Sigmoid colon (tissue), 7 donors: Measurements from ENCODE around the gene MOB3B. TPM values are rescaled to one million over a fixed set of nuclear protein-coding genes. Genes with fewer than 3 reads are reported as not detected.

Experiments
- DNase-seq: peaks from one replicate; pipeline ENCODE4 v3.0.0-alpha.2; 2019
- H3K27ac ChIP-seq, 4 donors: fragments of 200-600 bp; sonication (generic); one replicate each; pipeline ENCODE4 v1.5.1; 2016 to 2019; ENCODE audit warnings: mild to moderate bottlenecking in 1 of 4
- H3K27me3 ChIP-seq, 3 donors: fragments of 200-600 bp; sonication (generic); one replicate each; pipeline ENCODE4 v1.5.1; 2019; ENCODE audit warnings: mild to moderate bottlenecking in 1 of 3
- H3K36me3 ChIP-seq, 4 donors: fragments of 200-600 bp; sonication (generic); one replicate each; pipeline ENCODE4 v1.5.1; 2016 to 2019
- H3K4me1 ChIP-seq, 4 donors: fragments of 200-600 bp; sonication (generic); one replicate each; pipeline ENCODE4 v1.5.1; 2017 to 2019
- H3K4me3 ChIP-seq, 4 donors: fragments of 200-600 bp; sonication (generic); one replicate each; pipeline ENCODE4 v1.5.1; 2017 to 2019; ENCODE audit warnings: mild to moderate bottlenecking in 2 of 4, moderate library complexity in 1 of 4
- H3K9me3 ChIP-seq, 4 donors: fragments of 200-600 bp in 3 of 4; sonication (generic) in 3 of 4; one replicate each; pipeline versions ENCODE4 v1.5.1 to v1.6.1; 2013 to 2019
- CTCF ChIP-seq, 4 experiments: fragments of 450-650 bp in 3 of 4; fragments of 200-600 bp in 1 of 4; IDR thresholded peaks; one replicate each; pipeline ENCODE4 v1.5.1; 2016 to 2019; ENCODE audit warnings: antibody characterized with exemption in 4 of 4, mild to moderate bottlenecking in 3 of 4, moderate library complexity in 2 of 4
- EP300 ChIP-seq, 4 donors: sonication (generic); formaldehyde crosslinking; IDR thresholded peaks; one replicate each; pipeline ENCODE4 v1.6.1; 2017; ENCODE audit warnings: antibody characterized with exemption in 4 of 4
- POLR2A ChIP-seq, 2 donors: fragments of 450-650 bp; IDR thresholded peaks; one replicate each; pipeline ENCODE4 v1.6.1; 2016; ENCODE audit warnings: antibody characterized with exemption in 2 of 2, mild to moderate bottlenecking in 2 of 2, moderate library complexity in 2 of 2
- POLR2AphosphoS5 ChIP-seq, 4 donors: sonication (generic); formaldehyde crosslinking; IDR thresholded peaks; one replicate each; pipeline ENCODE4 v1.6.1; 2017; ENCODE audit warnings: antibody characterized with exemption in 4 of 4
- WGBS, 2 donors: extraction: QIAGEN DNeasy Blood & Tissue Kit; methylation state at CpG; one replicate each; pipeline ENCODE4 v1.1.7; 2013; 5-methylcytosine and 5-hydroxymethylcytosine counted together
- intact Hi-C: fragments of 100-400 bp; cut with DNase I; formaldehyde crosslinking; loops from one replicate; pipeline ENCODE4 v1.15.1; 2023
- polyA plus RNA-seq, 3 donors: library from polyadenylated mRNA; stranded (reverse); fragments of 200-250 nt; gene quantifications; one replicate each; pipeline ENCODE4 v1.2.3, GENCODE V29; 2013
- total RNA-seq, 4 donors: library from RNA; depleted of rRNA; stranded (reverse); fragments of >200 nt; gene quantifications; one replicate each; pipeline ENCODE4 v1.1.0, GENCODE V29; 2016
- donor health status: healthy with polysubstance abuse.
- donor health status: Bipolar disorder and iron deficiency.
- donor health status: healthy.

MOB3B gene
- total and polyA plus RNA-seq, 7 donors: 6.9 to 23.4 (median 16.1) TPM

- Histone ChIP-seq H3K27me3 (no peaks in the 10 kb centered on the region), H3K27ac (peak overlapping the region in 1 of 4 donors; percentile 75), H3K36me3 (peaks cover 0 to 9% (median 0%) of the 10 kb centered on the region in 4 donors), H3K4me3 (no peak overlapping the region), H3K4me1 (peaks cover 0 to 40% (median 36%) of the 10 kb centered on the region in 4 donors), H3K9me3 (no peaks in the 10 kb centered on the region)
- TF ChIP-seq POLR2A (IDR thresholded peaks at IDR 0.05) (no peak), POLR2AphosphoS5 (IDR thresholded peaks at IDR 0.05) (no peak), CTCF (IDR thresholded peaks at IDR 0.05) (no peak), EP300 (IDR thresholded peaks at IDR 0.05) (no peak)
- intact Hi-C loops: loop anchor here (5.0 kb wide), 1 partner anchor 174 kb away; the partner anchor contains the start of gene MOB3B
- no peak for DNase-seq
- 67 to 68% methylated on average over 5 of the region's 5 CpGs for WGBS, 2 donors
Observed at GRCh38 chr9:27353474-27354229, 176.0 kb downstream of the MOB3B start.

- H3K9me3 ChIP-seq: no peaks in the 10 kb centered on the region
- intact Hi-C loops: loop anchor here (5.0 kb wide), 1 partner anchor 174 kb away; the partner anchor contains the start of gene MOB3B
- H3K27ac ChIP-seq: peak overlapping the region in 2 of 4 donors; percentile 12 to 75
- WGBS, 2 donors: 69 to 76% methylated on average over 4 of the region's 4 CpGs
- no peak overlapping the region for H3K4me3 ChIP-seq
- peaks cover 0 to 40% (median 36%) of the 10 kb centered on the region in 4 donors for H3K4me1 ChIP-seq
- no peak for DNase-seq
- H3K27me3 ChIP-seq: no peaks in the 10 kb centered on the region
- peaks cover 0 to 4% (median 0%) of the 10 kb centered on the region in 4 donors for H3K36me3 ChIP-seq
- TF ChIP-seq POLR2A (IDR thresholded peaks at IDR 0.05): no peak
- no peak for TF ChIP-seq POLR2AphosphoS5 (IDR thresholded peaks at IDR 0.05)
- no peak for TF ChIP-seq EP300 (IDR thresholded peaks at IDR 0.05)
- TF ChIP-seq CTCF (IDR thresholded peaks at IDR 0.05): no peak
Observed at GRCh38 chr9:27353166-27353473, 176.5 kb downstream of the MOB3B start.

- no peaks in the 10 kb centered on the region for H3K27me3 ChIP-seq
- H3K4me3 ChIP-seq: no peak overlapping the region
- TF ChIP-seq CTCF (IDR thresholded peaks at IDR 0.05) (no peak), POLR2AphosphoS5 (IDR thresholded peaks at IDR 0.05) (no peak), EP300 (IDR thresholded peaks at IDR 0.05) (peak in 2 of 4 donors; percentile 30 to 33)
- no peak for DNase-seq
- H3K4me1 ChIP-seq: peaks cover 0 to 40% (median 36%) of the 10 kb centered on the region in 4 donors
- H3K9me3 ChIP-seq: no peaks in the 10 kb centered on the region
- intact Hi-C loops: loop anchor here (5.0 kb wide), 1 partner anchor 175 kb away; the partner anchor contains the start of gene MOB3B
- peak overlapping the region in 2 of 4 donors; percentile 12 to 75 for H3K27ac ChIP-seq
- H3K36me3 ChIP-seq: no peaks in the 10 kb centered on the region
- 68 to 87% methylated on average over 5 of the region's 5 CpGs for WGBS, 2 donors
Observed at GRCh38 chr9:27352457-27353165, 177.0 kb downstream of the MOB3B start.

GRCh38 chr9:27351438-27351837, 178.2 kb downstream of the MOB3B start:
- intact Hi-C loops: loop anchor here (5.0 kb wide), 1 partner anchor 176 kb away; the partner anchor contains the start of gene MOB3B
- Histone ChIP-seq H3K4me3 (no peak overlapping the region), H3K9me3 (no peaks in the 10 kb centered on the region), H3K27ac (peak overlapping the region in 3 of 4 donors; percentile 4 to 75 (median 67)), H3K36me3 (no peaks in the 10 kb centered on the region), H3K27me3 (no peaks in the 10 kb centered on the region), H3K4me1 (peaks cover 0 to 40% (median 36%) of the 10 kb centered on the region in 4 donors)
- whole genome bisulfite sequencing, 2 donors: 72 to 84% methylated on average over 2 of the region's 2 CpGs
- DNase-seq: peak; percentile 91
- TF ChIP-seq CTCF (IDR thresholded peaks at IDR 0.05) (peak in 1 of 4 experiments; percentile 20), EP300 (IDR thresholded peaks at IDR 0.05) (peak in 1 of 4 donors; percentile 63), POLR2AphosphoS5 (IDR thresholded peaks at IDR 0.05) (peak; percentile 56 to 89 (median 76)), POLR2A (IDR thresholded peaks at IDR 0.05) (no peak)
